K562 (cell line): ENCODE results near the gene CATSPER4. TPM values are rescaled to one million over a fixed set of nuclear protein-coding genes. Genes with fewer than 3 reads are reported as not detected.

Source experiments
- ATAC-seq: fragments of 200-7000 bp; cut with Tn5 transposase; 3 replicates; pipeline ENCODE4 v1.9.1; 2020; ENCODE audit warnings: moderate library complexity
- BruUV-seq: library from RNA; stranded (reverse); fragments of 400-500 nt; replicated peaks from 2 replicates; lab custom pipeline; 2021; lab: Mats Ljungman, UMichigan
- CTCF ChIA-PET: fragments of 300-600 bp; formaldehyde crosslinking; extraction: SDS; loops from one replicate; lab custom pipeline; 2021; ENCODE audit warnings: low intra/inter-chr PET ratio; lab: Yijun Ruan, JAX
- POLR2A ChIA-PET: fragments of 300-600, 350-650 bp; sonication (Branson Sonifier 250); formaldehyde crosslinking; extraction: SDS; loops from one replicate; lab custom pipeline; 2021; ENCODE audit warnings: antibody characterized with exemption, inconsistent platforms; lab: Yijun Ruan, JAX
- DNase-seq, 4 experiments: peaks; one replicate each; pipeline versions ENCODE4 v3.0.0 to v3.0.0-alpha.2; 2011 to 2018; ENCODE audit warnings: low spot score in 3 of 4, mixed read lengths in 3 of 4; ENCODE audit errors: extremely low read depth in 1 of 4
- FAIRE-seq: peaks from 2 replicates; lab custom pipeline; 2011; peaks lifted over from hg19 to GRCh38; lab: Jason Lieb, UNC
- H2AFZ ChIP-seq: 2 replicates; pipeline ENCODE4 v1.6.0; 2011; ENCODE audit warnings: low read depth, low read length, control low read depth, inconsistent platforms
- H3K27ac ChIP-seq: fragments of 200-600 bp; 3 replicates; pipeline ENCODE4 v1.8.0; 2011; ENCODE audit warnings: low read depth, mild to moderate bottlenecking, control low read depth, inconsistent platforms, low read length, moderate library complexity, mixed read lengths; ENCODE audit errors: extremely low read depth
- H3K27me3 ChIP-seq, 2 experiments: fragments of 300-600 bp in 1 of 2; 2 replicates in 1 of 2; 3 replicates in 1 of 2; pipeline versions ENCODE4 v1.6.0 to v1.8.0; 2011; ENCODE audit warnings: inconsistent platforms in 2 of 2, low read length in 2 of 2, mild to moderate bottlenecking in 1 of 2, mixed read lengths in 1 of 2, moderate library complexity in 1 of 2; ENCODE audit not compliant: control insufficient read depth in 2 of 2, insufficient read depth in 2 of 2
- H3K36me3 ChIP-seq: fragments of 300-600 bp; 3 replicates; pipeline ENCODE4 v1.8.0; 2011; ENCODE audit warnings: mild to moderate bottlenecking, low read length, inconsistent platforms; ENCODE audit not compliant: control insufficient read depth, insufficient read depth
- H3K4me1 ChIP-seq, 2 experiments: fragments of 200-600 bp in 1 of 2; replicated peaks in 1 of 2; 2 replicates in 1 of 2; 3 replicates in 1 of 2; pipeline versions ENCODE4 v1.5.1 to v1.8.0; 2011; ENCODE audit warnings: inconsistent platforms in 2 of 2, low read length in 2 of 2, mild to moderate bottlenecking in 1 of 2, mixed read lengths in 1 of 2, moderate library complexity in 1 of 2; ENCODE audit not compliant: control insufficient read depth in 2 of 2, insufficient read depth in 2 of 2
- H3K4me2 ChIP-seq: 2 replicates; pipeline ENCODE4 v1.6.1; 2011; ENCODE audit warnings: low read length, control low read depth, inconsistent platforms, mixed read lengths; ENCODE audit not compliant: insufficient read depth
- H3K4me3 ChIP-seq: fragments of 200-600 bp; sonication (generic), shearing (Covaris generic); 2 replicates; pipeline ENCODE4 v1.5.1; 2016; ENCODE audit warnings: control low read depth, inconsistent platforms
- H3K79me2 ChIP-seq: fragments of 200-600 bp; 3 replicates; pipeline ENCODE4 v1.8.0; 2011; ENCODE audit warnings: low read length, inconsistent platforms; ENCODE audit not compliant: control insufficient read depth, insufficient read depth
- H3K9ac ChIP-seq, 2 experiments: 2 replicates each; pipeline versions ENCODE4 v1.6.0 to v1.6.1; 2011; ENCODE audit warnings: low read depth in 2 of 2, low read length in 2 of 2, control low read depth in 1 of 2, inconsistent platforms in 1 of 2, mild to moderate bottlenecking in 1 of 2, mixed read lengths in 1 of 2; ENCODE audit not compliant: insufficient read depth in 1 of 2
- H3K9me1 ChIP-seq: one replicate; pipeline ENCODE4 v1.6.0; 2011; ENCODE audit warnings: inconsistent platforms, mild to moderate bottlenecking, low read length, moderate library complexity; ENCODE audit not compliant: control insufficient read depth, insufficient read depth
- H3K9me3 ChIP-seq: replicated peaks from 2 replicates; pipeline ENCODE4 v1.5.1; 2011; ENCODE audit warnings: low read depth, low read length, inconsistent platforms; ENCODE audit not compliant: control insufficient read depth, insufficient read depth
- H4K20me1 ChIP-seq: replicated peaks from 2 replicates; pipeline ENCODE4 v1.6.1; 2011; ENCODE audit warnings: low read length, inconsistent platforms, mixed read lengths; ENCODE audit not compliant: control insufficient read depth, insufficient read depth
- BACH1 ChIP-seq: fragments of 200-800 bp; sonication (Bioruptor generic); IDR thresholded peaks from 2 replicates; pipeline ENCODE4 v1.6.1; 2016; ENCODE audit warnings: missing genetic modification characterization, missing compliant biosample characterization
- GTF2A2 ChIP-seq: IDR thresholded peaks from 2 replicates; pipeline ENCODE4 v1.6.1; 2016; ENCODE audit warnings: mild to moderate bottlenecking, missing genetic modification characterization, missing compliant biosample characterization
- SMARCC2 ChIP-seq: fragments of 450-650 bp; IDR thresholded peaks from 2 replicates; pipeline ENCODE4 v1.6.1; 2017; ENCODE audit warnings: antibody characterized with exemption, moderate library complexity, mild to moderate bottlenecking, low read depth
- ZBTB9 ChIP-seq: fragments of 450-650 bp; formaldehyde crosslinking; IDR thresholded peaks from 2 replicates; pipeline ENCODE4 v1.4.0; 2020; ENCODE audit warnings: mild to moderate bottlenecking, moderate library complexity
- ZNF316 ChIP-seq: fragments of 450-650 bp; IDR thresholded peaks from 2 replicates; pipeline ENCODE4 v1.6.1; 2016
- WGBS: fragments of 100-300 bp; shearing (Covaris generic); methylation state at CpG from one replicate; pipeline ENCODE4 v1.1.6; 2016; ENCODE audit warnings: low coverage, mixed read lengths; ENCODE audit not compliant: insufficient coverage; ENCODE audit errors: missing lambda C conversion rate; 5-methylcytosine and 5-hydroxymethylcytosine counted together
- in situ Hi-C: fragments of 300-500 bp; cut with MboI; formaldehyde crosslinking; loops from 4 replicates; pipeline ENCODE4 v1.15.0; 2018; ENCODE audit warnings: inconsistent platforms, mixed read lengths
- intact Hi-C: fragments of 100-400 bp; cut with micrococcal nuclease; formaldehyde crosslinking; loops from 2 replicates; pipeline ENCODE4 v1.14.2; 2022
- polyA plus RNA-seq, 8 experiments: library from polyadenylated mRNA; depleted of rRNA in 4 of 8; stranded (reverse) in 5 of 8; unstranded in 3 of 8; fragments of >200 nt; fragmentation: Nextera tagmentation in 2 of 8; fragmentation: Illumina TruSeq in 1 of 8; extraction: Ambion mirVana in 2 of 8; extraction: Trizol in 1 of 8; gene quantifications; 2 replicates each; pipeline versions ENCODE4 v1.2.1 to v1.2.3, GENCODE V29; 2011 to 2014; ENCODE audit warnings: inconsistent platforms in 1 of 8, missing spikeins in 1 of 8
- total RNA-seq, 7 experiments: library from RNA; depleted of rRNA in 6 of 7; stranded (reverse); fragments of >200 nt in 6 of 7; fragmentation: Illumina TruSeq in 2 of 7; extraction: Trizol in 2 of 7; gene quantifications; 2 replicates each; pipeline versions ENCODE4 v1.2.1 to v1.2.3, GENCODE V29; 2011 to 2021; ENCODE audit warnings: low replicate concordance in 1 of 7
- TF ChIP-seq, protein P1 (sequence below): fragments of 450-650 bp; IDR thresholded peaks from 2 replicates; pipeline ENCODE4 v1.6.1; 2016; ENCODE audit warnings: borderline replicate concordance

The CATSPER4 gene
- total and polyA plus RNA-seq, 9 of the 15 experiments (the other 6 are each of a cell fraction or from before 2014, with no cell fraction given), result 0.04 to 0.13 TPM; not detected in 7

- no peak for ATAC-seq
- peak overlapping the region; percentile 70 to 88 for H3K9ac ChIP-seq
- intact Hi-C loops (loop anchor here (2.0 kb wide), 1 partner anchor 32 kb away; the partner anchor contains the start of genes C1orf232 and ZNF593), in situ Hi-C loops (no loop called here)
- peak overlapping the region; percentile 97 for H2AFZ ChIP-seq
- BruUV-seq, result no TSS peak
- 37% methylated on average over 5 of the region's 5 CpGs for WGBS
- no peaks in the 10 kb centered on the region for H4K20me1 ChIP-seq
- DNase-seq, result peak; percentile 28 to 42 (median 36)
- peak overlapping the region; percentile 68 for H3K4me2 ChIP-seq
- no peak for FAIRE-seq
- H3K4me1 ChIP-seq, result peaks cover 23 to 30% of the 10 kb centered on the region in 2 experiments
- no peaks in the 10 kb centered on the region for H3K79me2 ChIP-seq
- H3K9me1 ChIP-seq, result no peaks in the 10 kb centered on the region
- POLR2A ChIA-PET, result interaction anchor here (0.6 to 2.0 kb wide), 9 partner anchors 9 to 304 kb away, joined by 3 to 9 read pairs (median 4); partner anchors contain the start of genes CATSPER4 and CEP85
- H3K9me3 ChIP-seq, result no peaks in the 10 kb centered on the region
- H3K27ac ChIP-seq, result peak overlapping the region; percentile 82
- H3K27me3 ChIP-seq, result no peaks in the 10 kb centered on the region
- peak overlapping the region; percentile 14; the same call in 1 of the 2 replicates for H3K4me3 ChIP-seq
- no peaks in the 10 kb centered on the region for H3K36me3 ChIP-seq
- CTCF ChIA-PET, result interaction anchor here (0.7 to 1.9 kb wide), 3 partner anchors 31 to 793 kb away, joined by 3 to 8 read pairs (median 6); partner anchors contain the start of genes TRNP1 and ZNF593
- TF ChIP-seq, protein P1, sequence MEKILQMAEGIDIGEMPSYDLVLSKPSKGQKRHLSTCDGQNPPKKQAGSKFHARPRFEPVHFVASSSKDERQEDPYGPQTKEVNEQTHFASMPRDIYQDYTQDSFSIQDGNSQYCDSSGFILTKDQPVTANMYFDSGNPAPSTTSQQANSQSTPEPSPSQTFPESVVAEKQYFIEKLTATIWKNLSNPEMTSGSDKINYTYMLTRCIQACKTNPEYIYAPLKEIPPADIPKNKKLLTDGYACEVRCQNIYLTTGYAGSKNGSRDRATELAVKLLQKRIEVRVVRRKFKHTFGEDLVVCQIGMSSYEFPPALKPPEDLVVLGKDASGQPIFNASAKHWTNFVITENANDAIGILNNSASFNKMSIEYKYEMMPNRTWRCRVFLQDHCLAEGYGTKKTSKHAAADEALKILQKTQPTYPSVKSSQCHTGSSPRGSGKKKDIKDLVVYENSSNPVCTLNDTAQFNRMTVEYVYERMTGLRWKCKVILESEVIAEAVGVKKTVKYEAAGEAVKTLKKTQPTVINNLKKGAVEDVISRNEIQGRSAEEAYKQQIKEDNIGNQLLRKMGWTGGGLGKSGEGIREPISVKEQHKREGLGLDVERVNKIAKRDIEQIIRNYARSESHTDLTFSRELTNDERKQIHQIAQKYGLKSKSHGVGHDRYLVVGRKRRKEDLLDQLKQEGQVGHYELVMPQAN, result 0 out of 2 replicates have a peak, but pooled peaks have one; percentile 6
- TF ChIP-seq ZNF316 (peak; percentile 28; the same call in 1 of the 2 replicates), BACH1 (tag) (peak; percentile 53; the same call in 1 of the 2 replicates), SMARCC2 (no peak), GTF2A2 (tag) (0 out of 2 replicates have a peak, but pooled peaks have one; percentile 29), ZBTB9 (CRISPR knock-in tag) (0 out of 2 replicates have a peak, but pooled peaks have one; percentile 13)
These were observed 10.0 kb downstream of the CATSPER4 start for GRCh38 chr1:26200413-26200812.
